HG02610 (cell line): Measurements from ENCODE around the gene TEDC1.
"Not testable (repeated sequence)": the region's sequence is repeated elsewhere in the genome, so short reads cannot be mapped to it uniquely, and the experiment has no call there.

Experiments used
- ATAC-seq: cut with Tn5 transposase; IDR thresholded peaks from one replicate; pipeline ENCODE4 v1.9.1; 2021; ENCODE audit warnings: mild to moderate bottlenecking, moderate library complexity; ENCODE audit not compliant: unreplicated experiment

The TEDC1 gene

DNA sequence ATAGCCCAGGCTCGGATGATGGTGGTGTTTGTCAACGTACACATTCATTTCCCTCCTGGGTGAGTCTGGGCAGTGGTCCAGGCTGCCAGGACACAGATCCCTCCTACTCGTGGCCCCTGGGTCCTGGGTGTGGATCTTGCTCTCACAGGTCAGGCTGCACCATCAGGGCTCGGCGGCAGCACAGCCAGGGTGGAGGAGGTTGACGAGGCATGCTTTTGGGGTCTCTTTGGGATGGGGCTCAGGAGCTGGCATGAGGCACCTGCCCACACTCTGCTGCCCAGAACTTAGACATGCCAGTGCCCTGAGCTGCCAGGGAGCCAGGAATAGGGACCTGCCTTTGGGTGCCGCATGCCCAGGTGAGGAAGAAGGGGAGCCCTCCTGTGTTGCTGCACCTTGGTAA lies 45.0 kb downstream of the TEDC1 start:
- no peak for ATAC-seq

DNA sequence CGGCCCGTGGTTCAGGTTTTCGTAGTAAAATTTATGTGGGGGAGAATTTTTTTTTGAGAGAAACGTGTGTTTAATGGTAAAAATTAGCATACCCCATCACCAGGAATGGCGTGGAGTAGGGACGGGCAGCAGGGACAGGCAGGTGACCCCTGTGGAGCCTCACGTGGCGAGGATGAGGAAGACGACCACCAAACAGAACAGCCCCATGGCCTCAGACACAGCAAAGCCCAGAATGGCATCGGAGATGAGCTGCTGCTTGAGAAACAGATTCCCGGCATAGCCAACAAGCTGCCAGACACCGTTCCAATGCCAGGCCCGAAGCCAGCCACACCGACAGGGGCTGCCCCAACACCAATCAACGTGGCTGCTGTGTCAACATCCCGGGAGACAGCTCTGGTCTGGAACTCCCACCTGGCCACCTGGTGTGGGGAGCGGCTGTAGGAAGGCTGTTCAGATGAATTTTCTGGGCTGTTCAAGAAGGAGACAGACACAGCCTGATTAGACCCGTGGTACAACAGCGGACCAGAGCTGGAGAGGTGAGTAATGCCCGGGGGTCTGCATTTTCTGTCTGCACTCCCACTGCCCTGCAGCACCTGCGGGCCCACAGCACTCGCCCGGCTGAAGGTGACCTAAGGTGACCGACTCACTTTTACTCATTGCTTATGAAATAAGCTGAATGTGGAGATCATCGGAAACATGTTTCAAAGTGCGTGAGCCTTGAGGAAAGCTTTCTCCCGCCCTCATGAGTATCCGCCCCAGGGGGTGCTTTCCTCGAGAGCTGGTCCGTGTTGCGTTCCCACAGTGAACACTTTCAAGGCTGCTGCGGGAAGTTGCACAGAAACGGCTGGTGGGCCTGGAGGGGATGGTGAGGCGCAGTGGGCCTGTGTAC lies 45.9 kb downstream of the TEDC1 start:
- ATAC-seq, result no peak

GRCh38 chr14:105537580-105538474 lies 46.8 kb downstream of the TEDC1 start:
- no peak for ATAC-seq

- ATAC-seq, result no peak
Measured at GRCh38 chr14:105538481-105539049, 47.5 kb downstream of the TEDC1 start.

DNA sequence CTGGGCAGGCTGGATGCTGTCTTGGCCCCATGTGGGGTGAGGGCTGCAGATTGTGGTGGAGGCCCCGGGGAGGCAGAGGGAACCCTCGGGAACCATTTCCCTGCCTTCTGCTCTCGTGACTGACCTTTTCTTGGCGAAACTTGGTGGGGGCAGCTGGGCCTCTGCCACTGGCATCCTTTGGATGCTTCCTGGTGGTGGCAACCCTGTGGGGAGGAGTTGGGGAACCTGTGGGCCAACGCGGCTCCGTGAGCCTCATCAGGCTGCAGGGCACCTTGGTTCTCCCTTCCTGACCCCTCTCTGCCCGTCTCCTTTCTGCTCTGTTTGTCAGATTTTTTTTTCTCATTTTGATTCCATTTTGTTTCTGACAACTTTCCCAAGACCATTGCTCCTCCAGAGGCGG lies 49.8 kb downstream of the TEDC1 start:
- no peak for ATAC-seq

- ATAC-seq, result no peak
Measured at GRCh38 chr14:105541218-105541875, 50.3 kb downstream of the TEDC1 start.

GRCh38 chr14:105545676-105546075 lies 54.6 kb downstream of the TEDC1 start:
- not testable (repeated sequence) for ATAC-seq

DNA sequence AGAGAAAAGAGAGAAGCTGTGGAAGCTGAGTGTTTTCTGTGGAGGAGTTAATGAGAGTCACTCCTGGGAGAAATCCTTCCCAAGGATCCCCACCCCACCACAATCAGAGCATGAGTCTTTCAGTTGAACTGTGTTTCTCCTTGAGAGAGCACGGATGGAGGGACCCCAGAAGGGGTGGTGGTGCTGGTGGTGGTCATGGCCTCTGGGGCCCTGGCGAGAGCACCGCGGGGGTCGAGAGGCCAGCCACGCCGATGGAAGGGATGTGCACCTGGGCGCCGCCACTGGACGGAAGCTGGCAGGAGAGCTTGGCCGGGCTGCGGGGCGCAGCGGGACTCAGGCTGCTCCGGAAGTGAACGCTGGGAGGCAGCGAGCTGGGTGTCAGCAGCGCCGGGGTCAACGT lies 55.4 kb downstream of the TEDC1 start:
- ATAC-seq, result not testable (repeated sequence)

DNA sequence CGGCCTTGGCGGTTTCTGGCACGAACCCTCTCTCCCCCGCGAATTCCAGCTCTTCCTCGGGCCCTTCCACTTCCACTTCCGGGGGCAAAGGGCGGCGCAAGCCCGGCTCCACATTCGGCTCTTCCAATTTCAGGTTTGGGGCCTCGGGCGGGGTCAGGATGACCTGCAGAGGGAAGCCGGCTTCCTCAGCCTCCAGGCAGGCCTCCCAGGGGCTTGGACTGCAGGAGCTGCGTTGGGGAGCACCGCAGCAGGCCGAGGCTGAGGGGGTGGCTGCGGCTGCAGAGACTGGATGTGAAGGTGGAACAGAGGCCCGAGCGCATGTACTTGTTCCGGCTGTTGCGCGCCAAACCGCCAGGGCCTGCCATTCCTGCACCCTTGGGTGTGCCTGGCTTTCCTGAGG lies 56.0 kb downstream of the TEDC1 start:
- ATAC-seq, result not testable (repeated sequence)

DNA sequence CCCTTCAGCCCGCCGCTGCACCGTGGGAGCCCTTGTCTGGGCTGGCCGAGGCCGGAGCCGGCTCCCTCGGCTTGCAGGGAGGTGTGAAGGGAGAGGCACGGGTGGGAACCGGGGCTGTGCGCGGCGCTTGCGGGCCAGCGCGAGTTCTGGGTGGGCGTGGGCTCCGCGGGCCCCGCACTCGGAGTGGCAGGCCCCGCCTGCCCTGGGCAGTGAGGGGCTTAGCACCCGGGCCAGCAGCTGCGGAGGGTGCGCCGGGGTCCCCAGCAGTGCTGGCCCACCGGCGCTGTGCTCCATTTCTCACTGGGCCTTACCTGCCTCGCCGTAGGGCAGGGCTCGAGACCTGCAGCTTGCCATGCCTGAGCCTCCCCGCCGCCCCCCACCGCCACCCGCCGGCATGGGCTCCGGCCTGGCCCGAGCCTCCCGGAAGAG lies 56.7 kb downstream of the TEDC1 start:
- ATAC-seq, result no peak
